Femur (tissue), 1 donor: ENCODE measurements around the gene KCNIP4.
"Not testable (repeated sequence)": the region's sequence is repeated elsewhere in the genome, so short reads cannot be mapped to it uniquely, and the experiment has no call there.

Experiments used
- DNase-seq: peaks from one replicate; pipeline ENCODE4 v3.0.0-alpha.2; 2017

The KCNIP4 gene

GRCh38 chr4:20816287-20816686 is 1132.3 kb downstream of the KCNIP4 start:
- no peak for DNase-seq

GRCh38 chr4:20813700-20814099 is 1134.9 kb downstream of the KCNIP4 start:
- no peak for DNase-seq

- no peak for DNase-seq
Measured at GRCh38 chr4:20809812-20810211, 1138.8 kb downstream of the KCNIP4 start.

GRCh38 chr4:20805716-20806115 is 1142.9 kb downstream of the KCNIP4 start:
- DNase-seq: no peak

- no peak for DNase-seq
Measured at GRCh38 chr4:20787940-20788665, 1160.5 kb downstream of the KCNIP4 start.

- not testable (repeated sequence) for DNase-seq
Measured at GRCh38 chr4:20783134-20783533, 1165.4 kb downstream of the KCNIP4 start.

- DNase-seq: no peak
Measured at GRCh38 chr4:20778896-20779295, 1169.7 kb downstream of the KCNIP4 start.

GRCh38 chr4:20773144-20773997 is 1175.2 kb downstream of the KCNIP4 start:
- DNase-seq: peak; percentile 30

GRCh38 chr4:20764366-20764992 is 1184.1 kb downstream of the KCNIP4 start:
- no peak for DNase-seq

- no peak for DNase-seq
Measured at GRCh38 chr4:20761826-20762225, 1186.7 kb downstream of the KCNIP4 start.

- DNase-seq: no peak
Measured at GRCh38 chr4:20761382-20761781, 1187.2 kb downstream of the KCNIP4 start.

- no peak for DNase-seq
Measured at GRCh38 chr4:20760053-20760452, 1188.5 kb downstream of the KCNIP4 start.

GRCh38 chr4:20754036-20754435 is 1194.5 kb downstream of the KCNIP4 start:
- no peak for DNase-seq

GRCh38 chr4:20752641-20753040 is 1195.9 kb downstream of the KCNIP4 start:
- DNase-seq: no peak

- not testable (repeated sequence) for DNase-seq
Measured at GRCh38 chr4:20746000-20746399, 1202.6 kb downstream of the KCNIP4 start.

- DNase-seq: no peak
Measured at GRCh38 chr4:20735931-20736330, 1212.6 kb downstream of the KCNIP4 start.

- no peak for DNase-seq
Measured at GRCh38 chr4:20724915-20725314, 1223.7 kb downstream of the KCNIP4 start.

GRCh38 chr4:20723463-20723862 is 1225.1 kb downstream of the KCNIP4 start:
- no peak for DNase-seq

- no peak for DNase-seq
Measured at GRCh38 chr4:20723019-20723418, 1225.6 kb downstream of the KCNIP4 start.

- no peak for DNase-seq
Measured at GRCh38 chr4:20711335-20711734, 1237.2 kb downstream of the KCNIP4 start.

GRCh38 chr4:20700007-20700761 is 1248.4 kb downstream of the KCNIP4 start, which contains the start of gene PACRGL:
Gene PACRGL (plus strand): TSS chr4:20700458. CDS start chr4:20704482, 4,024 bp downstream.
- peak; percentile 96 for DNase-seq

- no peak for DNase-seq
Measured at GRCh38 chr4:20698820-20699219, 1249.8 kb downstream of the KCNIP4 start.

GRCh38 chr4:20698382-20698781 is 1250.2 kb downstream of the KCNIP4 start:
- no peak for DNase-seq
